CD4-positive, alpha-beta memory T cell (primary cell): ENCODE results near the gene SYMPK. TPM values are rescaled to one million over a fixed set of nuclear protein-coding genes. Genes with fewer than 3 reads are reported as not detected.

Source experiments
- CTCF ChIA-PET: fragments of 350-600 bp; sonication (Branson Sonifier 250); formaldehyde crosslinking; loops from one replicate; lab custom pipeline; 2021; ENCODE audit warnings: inconsistent platforms; ENCODE audit not compliant: partially characterized antibody; lab: Charles Lee
- POLR2A ChIA-PET: fragments of 350-600 bp; sonication (Branson Sonifier 250); formaldehyde crosslinking; loops from one replicate; lab custom pipeline; 2021; ENCODE audit not compliant: partially characterized antibody; lab: Charles Lee
- DNase-seq, 5 donors: peaks; one replicate each; pipeline versions ENCODE4 v3.0.0 to v3.0.0-alpha.2; 2020 to 2022; ENCODE audit warnings: mixed read lengths in 1 of 5
- H3K27ac ChIP-seq: one replicate; pipeline ENCODE4 v1.7.0; 2013; ENCODE audit warnings: low read depth, low read length
- H3K27me3 ChIP-seq: 2 replicates; pipeline ENCODE4 v1.7.0; 2013; ENCODE audit warnings: mild to moderate bottlenecking, low read length, moderate library complexity; ENCODE audit not compliant: insufficient read depth
- H3K36me3 ChIP-seq: 2 replicates; pipeline ENCODE4 v1.7.0; 2013; ENCODE audit warnings: mild to moderate bottlenecking, low read length, moderate library complexity; ENCODE audit not compliant: insufficient read depth
- H3K4me1 ChIP-seq: 2 replicates; pipeline ENCODE4 v1.7.0; 2013; ENCODE audit warnings: mild to moderate bottlenecking, low read length, moderate library complexity; ENCODE audit not compliant: insufficient read depth
- H3K4me3 ChIP-seq, 2 donors: one replicate each; pipeline ENCODE4 v1.7.0; 2013; ENCODE audit warnings: low read length in 2 of 2, mild to moderate bottlenecking in 1 of 2
- H3K9me3 ChIP-seq, 2 donors: one replicate each; pipeline ENCODE4 v1.7.0; 2013; ENCODE audit warnings: low read length in 2 of 2, control low read depth in 1 of 2; ENCODE audit not compliant: control insufficient read depth in 1 of 2
- H3K27ac Mint-ChIP-seq, 7 donors: one replicate each; pipeline ENCODE4 v1.8.0; 2020 to 2021; ENCODE audit warnings: mixed read lengths in 7 of 7, mild to moderate bottlenecking in 6 of 7, inconsistent platforms in 3 of 7, moderate library complexity in 3 of 7
- H3K27me3 Mint-ChIP-seq, 2 donors: one replicate each; pipeline ENCODE4 v1.8.0; 2020 to 2021; ENCODE audit warnings: mixed read lengths in 2 of 2
- H3K36me3 Mint-ChIP-seq, 2 donors: one replicate each; pipeline ENCODE4 v1.8.0; 2020 to 2021; ENCODE audit warnings: mixed read lengths in 2 of 2, inconsistent platforms in 1 of 2, mild to moderate bottlenecking in 1 of 2
- H3K4me1 Mint-ChIP-seq, 4 donors: one replicate each; pipeline ENCODE4 v1.8.0; 2020 to 2021; ENCODE audit warnings: mixed read lengths in 4 of 4, mild to moderate bottlenecking in 1 of 4
- H3K4me3 Mint-ChIP-seq, 8 donors: one replicate each; pipeline ENCODE4 v1.8.0; 2020 to 2021; ENCODE audit warnings: mixed read lengths in 8 of 8, mild to moderate bottlenecking in 7 of 8, moderate library complexity in 6 of 8, inconsistent platforms in 3 of 8
- H3K9me3 Mint-ChIP-seq, 8 donors: one replicate each; pipeline ENCODE4 v1.8.0; 2020 to 2021; ENCODE audit warnings: mixed read lengths in 8 of 8, mild to moderate bottlenecking in 5 of 8, inconsistent platforms in 3 of 8, moderate library complexity in 1 of 8
- intact Hi-C: fragments of 100-400 bp; cut with micrococcal nuclease; formaldehyde crosslinking; loops from one replicate; pipeline ENCODE4 v1.15.1; 2023
- polyA plus RNA-seq, 2 donors: library from polyadenylated mRNA; unstranded; fragments of 300-500 nt; fragmentation: Illumina TruSeq; gene quantifications; one replicate each; pipeline ENCODE4 v1.2.3, GENCODE V29; 2021
- total RNA-seq, 2 experiments: library from RNA; stranded (reverse); gene quantifications; one replicate each; pipeline ENCODE4 v1.2.3, GENCODE V29; 2021

The SYMPK gene
- total and polyA plus RNA-seq, 4 experiments from 2014 or later: 6.0 to 98.2 (median 55.7) TPM

DNA sequence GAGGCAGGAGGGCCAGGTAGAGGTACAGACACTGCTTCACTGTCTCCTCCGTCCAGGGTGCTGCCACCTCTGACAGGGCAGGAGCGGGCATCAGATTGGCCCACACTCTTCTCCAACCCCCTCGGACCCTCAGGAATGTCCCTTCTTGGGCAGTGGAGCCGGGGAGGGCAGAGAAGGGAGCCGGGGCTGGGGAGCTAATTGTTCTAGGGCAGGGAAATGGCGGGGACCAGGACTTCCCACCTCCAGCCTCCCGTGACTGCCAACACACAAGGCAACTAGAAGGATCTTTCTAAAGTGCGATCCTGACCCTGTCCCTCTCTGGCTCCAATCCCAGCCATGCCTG, 37.7 kb downstream of the SYMPK start:
- POLR2A ChIA-PET: no interaction called here
- no peak overlapping the region for H3K27ac Mint-ChIP-seq

DNA sequence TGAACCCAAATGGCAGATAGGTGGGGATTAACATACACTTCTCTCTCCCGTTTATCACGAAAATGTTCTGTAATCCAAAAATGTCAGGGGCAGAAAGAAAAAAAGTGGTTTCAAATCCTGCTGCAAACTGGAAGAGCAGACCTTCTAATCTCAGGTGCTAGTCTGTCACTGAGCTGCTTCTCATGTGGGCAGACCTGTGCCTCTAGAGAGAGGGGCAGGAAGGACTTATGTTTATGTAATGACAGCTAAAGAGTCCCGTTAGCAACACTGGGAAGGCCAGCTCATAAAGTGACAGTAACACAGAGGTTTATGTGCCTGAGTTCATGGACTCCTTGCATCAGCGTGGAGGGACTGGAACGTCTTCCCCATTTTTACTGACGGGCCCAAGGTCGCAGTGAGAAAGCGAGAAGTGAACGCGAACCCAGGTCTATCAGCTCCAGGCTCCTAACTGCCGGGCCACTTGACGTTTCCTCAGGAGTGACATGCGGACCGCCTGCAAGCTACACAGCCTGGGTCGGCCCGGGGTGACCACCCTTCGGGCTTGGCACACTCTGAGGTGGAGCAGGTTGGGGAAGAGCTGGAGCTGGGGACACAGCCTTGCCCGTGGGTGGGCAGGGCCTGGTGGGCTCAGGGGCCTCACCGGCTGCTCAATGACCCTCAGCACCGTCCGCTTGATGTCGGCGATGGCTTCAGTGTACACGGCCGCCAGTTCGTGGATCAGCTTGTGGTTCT, 38.2 kb downstream of the SYMPK start:
- Histone ChIP-seq H3K4me1 (no peaks in the 10 kb centered on the region), H3K36me3 (peaks cover 46% of the 10 kb centered on the region), H3K27me3 (no peaks in the 10 kb centered on the region), H3K27ac (no peak overlapping the region), H3K9me3 (no peaks in the 10 kb centered on the region), H3K4me3 (no peak overlapping the region)
- ChIA-PET POLR2A (no interaction called here), CTCF (interaction anchor here (0.8 to 1.0 kb wide), 2 partner anchors 8 to 24 kb away, joined by 3 to 5 read pairs; no protein-coding TSS in a partner anchor)
- Mint-ChIP-seq H3K27ac (no peak overlapping the region), H3K36me3 (peaks cover 29 to 54% of the 10 kb centered on the region in 2 donors), H3K9me3 (no peaks in the 10 kb centered on the region), H3K4me3 (no peak overlapping the region), H3K4me1 (no peaks in the 10 kb centered on the region), H3K27me3 (no peaks in the 10 kb centered on the region)
- no peak for DNase-seq
- intact Hi-C loops: no loop called here

More for the DNA sequence above, 37.7 kb downstream of the SYMPK start:
- H3K4me1 Mint-ChIP-seq: peaks cover 0 to under 1% (median 0%) of the 10 kb centered on the region in 4 donors
- CTCF ChIA-PET: interaction anchor here (0.8 to 1.0 kb wide), 2 partner anchors 9 to 24 kb away, joined by 3 to 5 read pairs; no protein-coding TSS in a partner anchor
- no peak overlapping the region for H3K4me3 ChIP-seq
- H3K4me3 Mint-ChIP-seq: no peak overlapping the region
- no peak overlapping the region for H3K27ac ChIP-seq
- no peaks in the 10 kb centered on the region for H3K9me3 Mint-ChIP-seq
- no peaks in the 10 kb centered on the region for H3K27me3 ChIP-seq
- H3K36me3 ChIP-seq: peaks cover 51% of the 10 kb centered on the region
- intact Hi-C loops: no loop called here
- no peaks in the 10 kb centered on the region for H3K27me3 Mint-ChIP-seq
- DNase-seq: no peak
- peaks cover 33 to 55% of the 10 kb centered on the region in 2 donors for H3K36me3 Mint-ChIP-seq
- no peaks in the 10 kb centered on the region for H3K4me1 ChIP-seq
- H3K9me3 ChIP-seq: no peaks in the 10 kb centered on the region

DNA sequence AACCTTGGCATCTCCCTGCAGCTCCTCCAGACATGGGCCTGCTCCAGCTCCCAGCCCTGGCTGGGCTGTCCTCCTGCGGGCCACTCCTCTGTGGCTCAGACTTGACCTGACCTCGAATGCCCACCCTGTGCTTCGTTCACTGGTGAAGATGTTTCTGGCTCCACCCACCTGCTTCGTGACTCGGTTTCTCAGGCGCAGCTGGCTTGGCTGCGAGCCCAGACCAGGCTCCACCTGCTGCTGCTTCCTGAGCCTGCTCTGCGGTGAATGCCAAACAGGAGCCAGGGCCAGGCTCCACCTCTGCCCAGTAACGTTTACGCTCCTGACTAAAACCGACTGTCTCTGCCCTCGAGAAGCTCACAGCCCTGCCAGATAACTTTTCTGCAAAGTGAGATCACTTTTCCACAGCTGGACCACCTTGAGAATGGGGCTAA, 38.9 kb downstream of the SYMPK start:
- Mint-ChIP-seq H3K36me3 (peaks cover 23 to 54% of the 10 kb centered on the region in 2 donors), H3K27me3 (no peaks in the 10 kb centered on the region), H3K4me1 (no peaks in the 10 kb centered on the region), H3K9me3 (no peaks in the 10 kb centered on the region), H3K27ac (no peak overlapping the region), H3K4me3 (no peak overlapping the region)
- Histone ChIP-seq H3K4me3 (no peak overlapping the region), H3K36me3 (peaks cover 40% of the 10 kb centered on the region), H3K9me3 (no peaks in the 10 kb centered on the region), H3K27ac (no peak overlapping the region), H3K4me1 (no peaks in the 10 kb centered on the region), H3K27me3 (no peaks in the 10 kb centered on the region)
- intact Hi-C loops: no loop called here
- ChIA-PET CTCF (interaction anchor here (0.6 to 0.8 kb wide), 2 partner anchors 8 to 1952 kb away, joined by 3 to 5 read pairs; no protein-coding TSS in a partner anchor), POLR2A (no interaction called here)
- no peak for DNase-seq

DNA sequence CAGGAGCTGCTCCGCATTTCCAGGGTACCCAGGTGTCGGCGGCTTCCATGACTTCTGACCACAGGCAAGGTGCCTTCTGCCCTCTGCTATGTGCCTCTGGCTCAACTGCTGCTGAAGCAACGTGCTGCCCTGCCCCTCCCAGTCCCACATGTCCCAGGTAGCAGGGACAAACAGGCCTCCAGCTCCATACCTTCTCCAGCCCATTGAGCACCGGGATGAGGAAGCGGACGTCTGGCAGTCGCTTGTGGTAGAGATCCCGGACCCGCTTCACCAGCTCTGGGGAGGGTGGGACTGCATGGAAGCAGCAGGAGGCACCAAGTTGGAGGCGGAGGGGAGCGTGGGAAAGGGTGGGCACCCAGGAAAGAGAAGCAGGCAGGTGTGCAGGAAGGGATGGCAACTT, 39.8 kb downstream of the SYMPK start:
- Histone ChIP-seq H3K9me3 (no peaks in the 10 kb centered on the region), H3K27me3 (no peaks in the 10 kb centered on the region), H3K4me3 (no peak overlapping the region), H3K36me3 (peaks cover 31% of the 10 kb centered on the region), H3K4me1 (no peaks in the 10 kb centered on the region), H3K27ac (no peak overlapping the region)
- no peaks in the 10 kb centered on the region for H3K9me3 Mint-ChIP-seq
- intact Hi-C loops: no loop called here
- H3K4me1 Mint-ChIP-seq: no peaks in the 10 kb centered on the region
- H3K36me3 Mint-ChIP-seq: peaks cover 14 to 45% of the 10 kb centered on the region in 2 donors
- no peak for DNase-seq
- ChIA-PET CTCF (no interaction called here), POLR2A (no interaction called here)
- no peaks in the 10 kb centered on the region for H3K27me3 Mint-ChIP-seq
- no peak overlapping the region for H3K4me3 Mint-ChIP-seq
- no peak overlapping the region for H3K27ac Mint-ChIP-seq

DNA sequence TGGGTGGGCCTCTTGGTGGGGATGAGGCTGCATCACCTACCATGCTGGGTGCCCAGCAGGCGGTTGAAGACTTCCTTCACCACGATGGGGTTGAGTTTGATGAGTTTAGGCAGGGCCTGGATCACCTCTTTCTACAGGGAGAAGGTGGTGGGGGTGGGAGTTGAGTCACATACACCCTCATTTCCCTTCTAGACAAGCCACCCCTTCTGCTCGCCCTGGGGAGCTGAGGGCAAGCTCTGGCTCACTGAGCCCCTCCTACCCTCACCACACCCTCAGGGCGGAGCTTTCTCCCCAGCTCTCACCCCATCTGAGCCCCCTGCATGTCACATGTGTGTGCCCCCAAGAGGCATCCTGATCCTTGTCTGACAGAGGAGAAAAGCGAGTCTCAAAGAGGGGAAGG, 40.2 kb downstream of the SYMPK start:
- no peak overlapping the region for H3K4me3 ChIP-seq
- no peak for DNase-seq
- intact Hi-C loops: no loop called here
- peaks cover 29% of the 10 kb centered on the region for H3K36me3 ChIP-seq
- H3K9me3 ChIP-seq: no peaks in the 10 kb centered on the region
- no peaks in the 10 kb centered on the region for H3K27me3 ChIP-seq
- no peaks in the 10 kb centered on the region for H3K4me1 Mint-ChIP-seq
- ChIA-PET POLR2A (no interaction called here), CTCF (interaction anchor here (5.3 kb wide), 1 partner anchor 23 kb away, joined by 14 read pairs; no protein-coding TSS in a partner anchor)
- peaks cover 11 to 42% of the 10 kb centered on the region in 2 donors for H3K36me3 Mint-ChIP-seq
- no peaks in the 10 kb centered on the region for H3K27me3 Mint-ChIP-seq
- no peak overlapping the region for H3K27ac Mint-ChIP-seq
- no peak overlapping the region for H3K27ac ChIP-seq
- H3K4me1 ChIP-seq: no peaks in the 10 kb centered on the region
- H3K4me3 Mint-ChIP-seq: no peak overlapping the region
- H3K9me3 Mint-ChIP-seq: no peaks in the 10 kb centered on the region

DNA sequence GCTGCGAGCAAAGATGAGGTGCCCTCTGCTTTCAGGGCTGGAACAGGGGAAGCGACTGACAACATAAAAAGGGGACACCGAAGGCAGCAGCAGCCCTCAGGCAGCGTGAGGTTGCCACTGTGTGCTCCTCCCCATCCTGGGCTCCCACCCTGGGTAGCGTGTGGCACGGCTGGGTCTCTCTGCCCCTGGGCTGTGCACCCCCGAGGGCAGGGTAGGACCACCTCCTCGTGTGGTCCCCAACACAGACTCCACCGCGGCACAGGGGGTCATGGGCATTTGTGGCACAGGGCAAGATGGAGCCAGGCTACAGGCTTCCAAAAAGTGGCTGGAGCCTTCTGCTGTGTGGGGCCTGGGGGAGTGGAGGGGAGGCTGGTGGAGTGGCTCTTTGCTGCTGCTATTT, 41.4 kb downstream of the SYMPK start:
- CTCF ChIA-PET: interaction anchor here (5.3 kb wide), 1 partner anchor 22 kb away, joined by 14 read pairs; no protein-coding TSS in a partner anchor
- peaks cover 11 to 36% of the 10 kb centered on the region in 2 donors for H3K36me3 Mint-ChIP-seq
- H3K27ac ChIP-seq: no peak overlapping the region
- H3K4me1 ChIP-seq: peaks cover 4% of the 10 kb centered on the region
- no peak overlapping the region for H3K4me3 Mint-ChIP-seq
- no peaks in the 10 kb centered on the region for H3K27me3 ChIP-seq
- POLR2A ChIA-PET: no interaction called here
- no peaks in the 10 kb centered on the region for H3K9me3 Mint-ChIP-seq
- no peak overlapping the region for H3K4me3 ChIP-seq
- H3K4me1 Mint-ChIP-seq: peaks cover 0 to 6% (median 4%) of the 10 kb centered on the region in 4 donors
- peaks cover 29% of the 10 kb centered on the region for H3K36me3 ChIP-seq
- H3K9me3 ChIP-seq: no peaks in the 10 kb centered on the region
- H3K27me3 Mint-ChIP-seq: no peaks in the 10 kb centered on the region
- no peak for DNase-seq
- intact Hi-C loops: no loop called here
- no peak overlapping the region for H3K27ac Mint-ChIP-seq

DNA sequence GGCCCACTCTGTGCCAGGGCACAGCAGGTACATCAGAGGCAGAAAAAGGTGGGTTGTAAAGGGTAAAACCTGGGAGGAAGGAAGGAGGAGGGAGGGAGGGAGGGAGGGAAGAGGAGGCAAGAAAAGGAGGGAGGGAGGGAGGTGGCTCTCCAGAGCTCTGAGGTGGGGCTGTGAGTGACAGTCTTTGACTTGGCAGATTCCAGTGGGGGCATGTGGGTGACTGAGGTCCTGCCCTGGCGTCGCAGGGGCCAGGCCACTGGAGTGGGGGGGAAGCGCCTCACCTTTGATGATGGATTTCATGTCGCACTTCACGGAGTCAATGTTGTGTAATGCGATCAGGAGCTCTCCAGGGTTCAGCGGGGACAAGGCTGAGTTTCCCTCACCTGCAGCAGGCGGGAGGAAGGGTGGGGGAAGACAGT, 41.8 kb downstream of the SYMPK start:
- H3K27me3 ChIP-seq: no peaks in the 10 kb centered on the region
- no peaks in the 10 kb centered on the region for H3K9me3 Mint-ChIP-seq
- H3K4me3 Mint-ChIP-seq: no peak overlapping the region
- H3K4me3 ChIP-seq: no peak overlapping the region
- intact Hi-C loops: no loop called here
- H3K27ac ChIP-seq: no peak overlapping the region
- peaks cover 0 to 6% (median 4%) of the 10 kb centered on the region in 4 donors for H3K4me1 Mint-ChIP-seq
- no peaks in the 10 kb centered on the region for H3K27me3 Mint-ChIP-seq
- H3K4me1 ChIP-seq: peaks cover 4% of the 10 kb centered on the region
- CTCF ChIA-PET: interaction anchor here (1.0 to 5.3 kb wide), 2 partner anchors 10 to 22 kb away, joined by 3 to 14 read pairs; no protein-coding TSS in a partner anchor
- peaks cover 11 to 34% of the 10 kb centered on the region in 2 donors for H3K36me3 Mint-ChIP-seq
- peak overlapping the region in 1 of 7 donors; percentile 10 for H3K27ac Mint-ChIP-seq
- POLR2A ChIA-PET: no interaction called here
- no peaks in the 10 kb centered on the region for H3K9me3 ChIP-seq
- peaks cover 29% of the 10 kb centered on the region for H3K36me3 ChIP-seq
- DNase-seq: no peak
